GM18499 (cell line): ENCODE measurements around the gene CACNA1D.
"Not testable (repeated sequence)": the region's sequence is repeated elsewhere in the genome, so short reads cannot be mapped to it uniquely, and the experiment has no call there.

ENCODE experiments used
- ATAC-seq: cut with Tn5 transposase; IDR thresholded peaks from one replicate; pipeline ENCODE4 v1.9.1; 2021; ENCODE audit warnings: moderate number of reproducible peaks; ENCODE audit not compliant: insufficient read depth, unreplicated experiment

CACNA1D gene

DNA sequence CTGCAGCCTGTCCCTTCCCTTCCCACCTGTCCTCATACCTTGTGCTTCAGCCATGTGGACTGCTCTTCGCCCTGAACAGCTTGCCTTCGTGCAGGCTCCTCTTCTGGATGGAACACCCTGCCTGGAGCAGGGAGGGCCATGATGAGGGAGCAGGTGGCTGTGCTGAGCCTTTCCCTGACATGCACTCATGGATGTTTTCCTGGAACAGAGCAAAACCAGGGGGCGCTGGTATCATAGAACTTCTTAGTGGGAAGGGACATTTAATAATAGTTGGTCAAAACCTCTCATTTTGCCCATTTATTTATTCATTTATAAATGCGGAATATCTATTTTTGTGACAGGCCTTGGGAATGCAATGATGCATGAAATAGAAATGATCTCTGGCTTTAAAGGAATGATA, 149.3 kb downstream of the CACNA1D start:
- no peak for ATAC-seq

GRCh38 chr3:53645754-53646153, 151.3 kb downstream of the CACNA1D start:
- no peak for ATAC-seq

DNA sequence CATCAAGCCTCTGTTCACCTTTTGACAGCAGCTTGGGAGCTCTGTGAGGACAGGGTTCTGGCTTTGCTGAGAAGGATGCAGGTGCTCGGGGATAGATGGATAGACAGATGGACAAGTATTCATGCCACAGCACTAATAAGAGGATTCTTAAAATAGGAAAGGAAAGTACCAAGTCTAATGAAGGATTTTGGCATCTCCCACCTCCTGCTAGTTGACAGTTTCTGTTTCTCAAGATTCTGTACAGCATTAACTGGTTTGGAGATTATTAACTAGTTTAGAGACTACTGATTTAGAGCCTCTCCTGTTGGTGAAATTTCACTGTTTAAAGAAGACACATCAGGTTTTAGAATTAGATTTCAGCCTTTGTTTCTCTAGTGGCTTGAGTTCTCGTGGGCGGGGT, 152.3 kb downstream of the CACNA1D start:
- ATAC-seq: no peak

DNA sequence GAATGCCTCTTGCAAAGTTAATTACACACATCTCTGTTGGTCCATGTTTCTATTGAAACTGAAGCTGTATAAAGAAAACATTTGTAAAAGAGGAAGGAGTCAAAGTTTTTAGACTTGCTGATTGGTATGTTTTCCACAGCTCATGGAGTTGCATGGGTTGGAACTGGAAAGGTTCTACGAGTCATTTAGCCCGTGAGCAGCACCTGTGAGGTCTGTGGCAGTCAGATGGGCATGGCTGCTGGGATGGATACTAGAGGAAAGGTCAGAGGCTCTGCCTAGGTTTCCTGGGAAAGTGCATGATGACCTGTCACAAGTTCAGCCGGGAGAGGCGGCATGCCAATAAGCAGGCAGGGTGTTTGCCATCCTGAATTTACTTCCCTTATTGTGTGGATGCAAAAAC, 155.4 kb downstream of the CACNA1D start:
- ATAC-seq: no peak

GRCh38 chr3:53650424-53650823, 156.0 kb downstream of the CACNA1D start:
- peak; percentile 54 for ATAC-seq

DNA sequence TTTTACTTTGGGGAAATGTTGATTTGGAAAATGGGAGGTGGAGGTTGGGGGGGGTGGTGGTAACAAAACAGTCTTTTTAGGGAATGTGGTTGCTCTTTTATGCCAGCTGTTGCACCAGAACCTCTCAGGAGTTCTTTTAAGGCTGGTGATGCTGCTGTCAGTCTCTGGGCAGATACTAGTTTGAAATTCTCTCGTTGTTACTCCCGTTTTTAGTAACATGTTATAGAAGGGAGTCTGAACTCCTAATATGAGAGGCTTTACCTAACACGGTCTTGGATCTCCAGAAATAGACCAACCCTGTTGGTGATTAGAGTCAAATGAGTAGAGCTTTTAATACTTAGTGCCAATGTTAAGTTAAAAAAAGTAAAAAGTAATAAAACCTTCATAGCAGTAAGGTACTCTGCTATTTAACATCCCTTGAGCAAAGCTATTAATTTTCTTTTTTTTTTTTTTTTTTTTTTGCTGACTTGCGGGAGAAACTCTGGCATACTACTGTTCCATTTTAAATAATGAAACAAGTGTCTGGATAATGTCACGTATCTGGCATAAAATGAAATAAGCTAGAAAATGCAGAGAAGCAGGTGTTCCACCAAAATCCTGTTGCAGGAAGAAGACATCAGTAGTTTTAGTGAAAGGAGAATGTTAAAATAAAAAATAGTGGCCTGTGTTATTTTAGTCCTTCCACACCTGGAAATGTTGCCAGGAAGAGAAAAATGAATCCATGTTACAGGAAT, 156.7 kb downstream of the CACNA1D start:
- ATAC-seq: no peak

DNA sequence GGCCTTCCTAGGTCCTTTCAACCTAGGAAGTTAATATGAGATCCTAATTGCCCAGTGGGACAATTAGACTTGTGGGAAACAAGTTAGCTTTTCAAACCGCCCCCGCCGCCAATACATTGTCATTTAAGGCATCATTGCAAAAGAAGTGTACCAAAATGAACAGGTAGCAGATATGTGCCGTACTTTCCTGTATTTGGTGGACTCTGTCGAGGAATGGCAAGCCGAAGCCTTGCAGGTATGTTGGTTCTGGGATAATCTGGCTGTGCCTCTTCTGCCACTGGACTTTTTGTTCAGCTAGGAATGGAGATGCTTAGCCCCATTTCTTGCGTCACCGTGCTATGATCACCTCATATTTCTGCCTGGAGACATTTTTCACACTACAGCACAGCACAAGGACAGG, 157.5 kb downstream of the CACNA1D start:
- no peak for ATAC-seq

GRCh38 chr3:53657651-53658050, 163.2 kb downstream of the CACNA1D start:
- no peak for ATAC-seq

DNA sequence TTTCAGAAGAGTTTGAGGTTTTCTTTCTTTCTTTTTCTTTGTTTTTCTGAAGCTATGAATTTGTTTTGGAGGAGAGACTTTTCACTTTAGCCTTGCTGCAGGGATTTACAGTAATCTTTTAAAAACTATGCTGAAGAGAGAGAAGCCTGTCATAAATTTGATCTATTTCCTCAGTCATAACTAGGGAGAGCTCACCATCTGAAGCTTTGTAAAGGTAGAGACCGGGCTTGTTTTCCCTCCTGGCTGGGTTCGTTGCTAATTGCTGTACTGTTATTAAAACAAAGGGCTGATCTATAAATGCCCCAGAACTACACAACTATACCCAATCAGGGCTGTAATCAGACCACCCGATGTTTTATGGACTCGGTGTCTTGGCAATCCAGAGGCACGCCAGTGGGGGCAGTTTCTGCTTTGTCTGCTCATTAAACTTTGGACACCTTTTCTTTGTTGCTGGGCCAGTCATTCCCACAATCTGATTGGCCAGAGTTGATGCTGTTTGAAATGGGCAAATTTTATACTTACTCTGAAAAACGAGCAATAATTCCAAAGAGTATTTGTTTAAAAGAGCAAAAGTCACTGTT, 164.3 kb downstream of the CACNA1D start:
- ATAC-seq: no peak

- no peak for ATAC-seq
Observed at GRCh38 chr3:53659996-53660395, 165.6 kb downstream of the CACNA1D start.

- ATAC-seq: no peak
Observed at GRCh38 chr3:53661480-53661879, 167.1 kb downstream of the CACNA1D start.

GRCh38 chr3:53664812-53665211, 170.4 kb downstream of the CACNA1D start:
- ATAC-seq: not testable (repeated sequence)

- no peak for ATAC-seq
Observed at GRCh38 chr3:53665608-53666425, 171.4 kb downstream of the CACNA1D start.

- ATAC-seq: no peak
Observed at GRCh38 chr3:53668872-53669271, 174.5 kb downstream of the CACNA1D start.

DNA sequence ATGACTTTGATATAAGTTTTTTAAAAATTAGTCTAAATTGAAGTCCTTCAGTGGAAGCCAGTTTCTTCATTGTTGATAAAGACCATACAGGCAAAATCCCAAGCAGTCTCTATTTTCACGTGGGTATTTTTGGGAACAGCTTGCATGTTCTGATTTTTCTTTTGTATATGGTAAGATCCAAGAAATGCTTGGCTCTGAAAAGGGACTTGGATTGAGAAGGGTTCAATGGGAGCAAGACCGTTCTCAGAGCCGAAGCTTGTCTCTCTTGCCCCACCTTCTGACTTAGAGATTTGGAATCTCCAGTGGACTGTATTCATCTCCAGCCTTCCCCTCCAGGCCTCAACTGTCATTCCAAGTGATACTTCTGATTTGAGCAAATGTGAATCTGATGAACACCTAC, 176.3 kb downstream of the CACNA1D start:
- no peak for ATAC-seq

DNA sequence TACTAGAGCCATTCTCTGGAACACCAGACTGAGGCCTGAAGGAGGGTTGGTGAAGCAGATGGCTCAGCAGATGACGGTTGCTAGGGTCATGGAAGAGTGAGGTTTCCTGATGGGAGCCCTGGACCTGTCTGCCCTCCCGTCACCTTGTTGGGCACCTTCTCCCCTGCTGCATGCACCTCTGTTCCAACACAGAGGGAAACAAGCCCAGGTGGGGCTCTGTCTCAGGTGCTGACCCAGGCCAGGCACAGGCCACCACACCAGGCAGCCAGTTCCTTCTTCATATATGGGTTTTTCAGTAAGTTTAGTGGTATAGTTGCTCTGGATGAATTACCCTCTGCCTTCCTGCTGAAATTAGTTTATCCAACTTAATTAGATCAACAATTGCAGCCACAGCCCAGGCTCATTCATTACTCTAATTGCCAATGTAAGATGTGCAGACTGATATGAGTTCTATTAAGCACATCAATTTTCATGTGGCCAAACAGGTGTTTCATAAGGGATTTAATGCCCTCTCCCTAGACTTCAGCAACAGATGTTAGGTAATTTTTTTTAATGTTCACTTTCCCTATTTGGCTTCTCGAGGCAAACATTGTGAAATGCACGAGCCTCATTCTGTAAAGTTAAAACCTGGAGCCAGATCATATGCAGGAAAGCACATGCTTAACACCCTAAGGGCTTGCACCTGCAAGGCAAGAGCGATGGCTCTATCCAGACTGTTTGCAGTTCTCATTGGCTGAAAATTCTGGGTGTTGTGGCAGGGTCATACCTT, 177.0 kb downstream of the CACNA1D start:
- ATAC-seq: no peak

DNA sequence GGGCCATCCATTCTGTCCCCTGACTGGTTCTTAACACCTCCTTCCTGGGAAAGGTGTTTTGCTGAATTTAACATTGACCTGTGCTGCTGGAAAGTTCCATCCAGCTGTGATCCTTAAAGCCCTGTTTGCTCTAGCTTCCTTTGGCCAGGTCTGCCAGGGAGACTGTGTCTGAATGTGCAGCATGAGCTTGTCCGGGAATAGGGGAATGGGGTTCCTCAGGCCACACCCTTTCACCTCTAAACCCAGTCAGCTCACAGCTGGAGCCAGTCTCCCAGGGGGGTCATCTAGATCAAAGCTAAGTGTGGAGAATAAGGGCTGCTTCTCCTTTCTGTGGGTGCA, 177.5 kb downstream of the CACNA1D start:
- no peak for ATAC-seq

- no peak for ATAC-seq
Observed at GRCh38 chr3:53672981-53673380, 178.6 kb downstream of the CACNA1D start.

DNA sequence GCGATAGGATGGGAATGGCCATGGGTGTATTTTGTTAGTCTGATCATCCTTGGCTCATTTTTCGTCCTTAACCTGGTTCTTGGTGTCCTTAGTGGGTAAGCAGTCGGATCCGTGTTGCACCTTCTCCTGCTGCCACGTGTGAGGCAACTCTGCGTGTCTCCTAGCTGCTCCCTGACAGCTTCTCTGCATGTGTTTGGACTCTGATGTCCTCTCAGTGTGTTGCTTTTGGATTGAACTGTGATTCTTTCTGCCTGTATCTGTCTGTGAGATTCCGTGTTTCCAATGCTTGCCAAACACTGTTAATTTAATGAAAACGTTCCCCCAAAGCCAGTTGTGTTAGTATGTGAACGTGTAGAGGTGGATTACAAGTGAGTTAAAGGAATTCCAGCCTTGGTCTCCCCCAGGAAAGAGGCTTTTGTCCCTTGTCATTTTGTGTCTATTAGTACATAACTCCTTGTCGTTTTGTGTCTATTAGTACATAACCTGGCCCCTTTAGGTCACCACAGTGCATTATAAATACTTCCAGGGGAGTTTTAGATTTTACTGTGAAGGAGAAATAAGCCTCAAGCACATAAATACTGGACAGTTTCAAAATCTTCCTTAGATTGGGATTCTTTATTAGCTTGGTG, 179.4 kb downstream of the CACNA1D start:
- no peak for ATAC-seq

GRCh38 chr3:53674582-53674981, 180.2 kb downstream of the CACNA1D start:
- no peak for ATAC-seq
